H9 (cell line): ENCODE data around the gene KRTAP2-3. TPM values are rescaled to one million over a fixed set of nuclear protein-coding genes. Genes with fewer than 3 reads are reported as not detected.

ENCODE experiments used
- DNase-seq: peaks from one replicate; pipeline ENCODE4 v3.0.0-alpha.2; 2017
- H2AFZ ChIP-seq: one replicate; pipeline ENCODE4 v1.6.1; 2013; ENCODE audit warnings: mild to moderate bottlenecking, low read length, control low read depth, moderate library complexity
- H2AK5ac ChIP-seq: 2 replicates; pipeline ENCODE4 v1.6.1; 2013; ENCODE audit warnings: low read length, control low read depth, mixed read lengths; ENCODE audit not compliant: insufficient read length
- H2BK120ac ChIP-seq: one replicate; pipeline ENCODE4 v1.6.1; 2013; ENCODE audit warnings: low read depth, mild to moderate bottlenecking, low read length, control low read depth, inconsistent platforms; ENCODE audit not compliant: poor library complexity, severe bottlenecking
- H2BK12ac ChIP-seq: 2 replicates; pipeline ENCODE4 v1.6.1; 2013; ENCODE audit warnings: low read length, control low read depth, mixed read lengths, low read depth; ENCODE audit not compliant: insufficient read length
- H2BK15ac ChIP-seq: 2 replicates; pipeline ENCODE4 v1.6.1; 2013; ENCODE audit warnings: low read depth, low read length, control low read depth
- H2BK20ac ChIP-seq: one replicate; pipeline ENCODE4 v1.6.1; 2013; ENCODE audit warnings: low read depth, mild to moderate bottlenecking, low read length, control low read depth, inconsistent platforms; ENCODE audit not compliant: poor library complexity, severe bottlenecking
- H2BK5ac ChIP-seq: 2 replicates; pipeline ENCODE4 v1.6.1; 2013; ENCODE audit warnings: low read length, control low read depth, mixed read lengths; ENCODE audit not compliant: insufficient read length
- H3K14ac ChIP-seq: 2 replicates; pipeline ENCODE4 v1.6.1; 2013; ENCODE audit warnings: low read length, control low read depth; ENCODE audit not compliant: insufficient read depth
- H3K18ac ChIP-seq: 2 replicates; pipeline ENCODE4 v1.6.1; 2013; ENCODE audit warnings: low read depth, mild to moderate bottlenecking, mixed read lengths, low read length, control low read depth; ENCODE audit not compliant: insufficient read length
- H3K23ac ChIP-seq: 2 replicates; pipeline ENCODE4 v1.6.1; 2013; ENCODE audit warnings: low read length, control low read depth, mixed read lengths, low read depth; ENCODE audit not compliant: insufficient read length
- H3K23me2 ChIP-seq: 2 replicates; pipeline ENCODE4 v1.6.1; 2013; ENCODE audit warnings: low read depth, mild to moderate bottlenecking, mixed read lengths, low read length, control low read depth; ENCODE audit not compliant: insufficient read length, poor library complexity, severe bottlenecking
- H3K27ac ChIP-seq: 2 replicates; pipeline ENCODE4 v1.5.1; 2013; ENCODE audit warnings: low read length, control low read depth, mixed read lengths, low read depth; ENCODE audit not compliant: insufficient read length
- H3K27me3 ChIP-seq: 2 replicates; pipeline ENCODE4 v1.6.1; 2013; ENCODE audit warnings: low read length, control low read depth, inconsistent platforms; ENCODE audit not compliant: insufficient read depth
- H3K4ac ChIP-seq: 2 replicates; pipeline ENCODE4 v1.6.1; 2013; ENCODE audit warnings: low read depth, mild to moderate bottlenecking, control low read depth, inconsistent platforms, low read length, moderate library complexity
- H3K4me1 ChIP-seq: 2 replicates; pipeline ENCODE4 v1.6.1; 2013; ENCODE audit warnings: low read length, control low read depth, inconsistent platforms; ENCODE audit not compliant: insufficient read depth
- H3K4me2 ChIP-seq: 2 replicates; pipeline ENCODE4 v1.6.1; 2013; ENCODE audit warnings: low read length, control low read depth, mixed read lengths; ENCODE audit not compliant: insufficient read length, insufficient read depth
- H3K56ac ChIP-seq: 2 replicates; pipeline ENCODE4 v1.6.1; 2013; ENCODE audit warnings: low read depth, mild to moderate bottlenecking, mixed read lengths, low read length, control low read depth; ENCODE audit not compliant: insufficient read length
- H3K79me1 ChIP-seq: 2 replicates; pipeline ENCODE4 v1.6.1; 2013; ENCODE audit warnings: low read depth, mild to moderate bottlenecking, moderate library complexity, low read length, control low read depth, inconsistent platforms; ENCODE audit not compliant: insufficient read depth, poor library complexity, severe bottlenecking
- H3K79me2 ChIP-seq: 2 replicates; pipeline ENCODE4 v1.6.1; 2013; ENCODE audit warnings: low read length, control low read depth, inconsistent platforms; ENCODE audit not compliant: insufficient read depth
- H3K9ac ChIP-seq: 2 replicates; pipeline ENCODE4 v1.6.1; 2013; ENCODE audit warnings: low read length, control low read depth, mixed read lengths; ENCODE audit not compliant: insufficient read length; ENCODE audit errors: extremely low read depth
- H3K9me3 ChIP-seq: one replicate; pipeline ENCODE4 v1.6.1; 2013; ENCODE audit warnings: low read depth, low read length, inconsistent platforms; ENCODE audit not compliant: control insufficient read depth
- H3T11ph ChIP-seq: one replicate; pipeline ENCODE4 v1.6.1; 2013; ENCODE audit warnings: mild to moderate bottlenecking, low read length, control low read depth, inconsistent platforms
- H4K20me1 ChIP-seq: one replicate; pipeline ENCODE4 v1.6.1; 2013; ENCODE audit not compliant: control insufficient read depth, insufficient read length, insufficient read depth
- H4K5ac ChIP-seq: 2 replicates; pipeline ENCODE4 v1.6.1; 2013; ENCODE audit warnings: low read depth, mild to moderate bottlenecking, mixed read lengths, low read length, control low read depth; ENCODE audit not compliant: insufficient read length
- H4K8ac ChIP-seq: replicated peaks from 2 replicates; pipeline ENCODE4 v1.6.1; 2013; ENCODE audit warnings: low read length, control low read depth, mixed read lengths, low read depth; ENCODE audit not compliant: insufficient read length
- H4K91ac ChIP-seq: 2 replicates; pipeline ENCODE4 v1.6.1; 2013; ENCODE audit warnings: low read depth, mild to moderate bottlenecking, moderate library complexity, mixed read lengths, low read length, control low read depth; ENCODE audit not compliant: insufficient read length
- H3K27ac Mint-ChIP-seq, 3 experiments: 2 replicates in 2 of 3; 3 replicates in 1 of 3; pipeline ENCODE4 v1.8.0; 2020 to 2021; ENCODE audit warnings: mixed read lengths in 3 of 3, mild to moderate bottlenecking in 1 of 3, moderate library complexity in 1 of 3
- H3K27me3 Mint-ChIP-seq: 2 replicates; pipeline ENCODE4 v1.8.0; 2021; ENCODE audit warnings: low read depth, mild to moderate bottlenecking, moderate library complexity, mixed read lengths
- H3K36me3 Mint-ChIP-seq, 3 experiments: 2 replicates in 2 of 3; 3 replicates in 1 of 3; pipeline ENCODE4 v1.8.0; 2020 to 2021; ENCODE audit warnings: low read depth in 3 of 3, mixed read lengths in 3 of 3; ENCODE audit not compliant: insufficient read depth in 1 of 3
- H3K4me1 Mint-ChIP-seq, 2 experiments: 2 replicates each; pipeline ENCODE4 v1.8.0; 2020; ENCODE audit warnings: mixed read lengths in 2 of 2
- H3K4me3 Mint-ChIP-seq, 2 experiments: 2 replicates in 1 of 2; 3 replicates in 1 of 2; pipeline ENCODE4 v1.8.0; 2020 to 2021; ENCODE audit warnings: mild to moderate bottlenecking in 2 of 2, mixed read lengths in 2 of 2, moderate library complexity in 1 of 2
- H3K9me3 Mint-ChIP-seq, 2 experiments: 2 replicates in 1 of 2; 3 replicates in 1 of 2; pipeline ENCODE4 v1.8.0; 2020; ENCODE audit warnings: mild to moderate bottlenecking in 2 of 2, mixed read lengths in 2 of 2, moderate library complexity in 1 of 2
- total RNA-seq: library from RNA; stranded (reverse); gene quantifications from 2 replicates; pipeline ENCODE4 v1.2.1, GENCODE V29; 2021
- TF ChIP-seq, protein P1 (sequence below): fragments of 200-600 bp; sonication (generic); conservative IDR thresholded peaks from 3 replicates; pipeline ENCODE4 v1.8.0; 2021; ENCODE audit warnings: antibody characterized with exemption, mild to moderate bottlenecking

The KRTAP2-3 gene
- total RNA-seq, 1 experiment from 2014 or later, result not detected

DNA sequence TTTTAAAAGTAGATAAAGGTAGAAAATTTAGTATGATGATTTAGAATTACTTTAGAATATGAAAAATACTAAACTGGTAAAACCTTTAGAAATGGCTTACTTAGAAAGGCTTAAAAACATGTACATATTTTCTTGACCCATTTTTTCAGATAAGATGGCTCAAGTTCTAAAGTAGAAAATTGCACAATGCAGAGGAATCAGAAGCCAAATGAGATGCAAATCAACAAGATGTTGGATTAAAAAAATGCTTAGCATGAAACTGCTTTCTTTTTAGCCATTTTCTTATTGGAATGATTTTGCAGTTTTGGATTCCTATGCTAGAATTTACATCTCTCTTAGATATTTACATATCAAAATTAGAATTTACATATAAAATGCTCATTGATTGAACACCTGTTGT lies 49.5 kb downstream of the KRTAP2-3 start:
- no peaks in the 10 kb centered on the region for H3K9me3 ChIP-seq
- no peaks in the 10 kb centered on the region for H4K20me1 ChIP-seq
- no peaks in the 10 kb centered on the region for H3K79me2 ChIP-seq
- H3K27ac ChIP-seq, result no peak overlapping the region
- H2BK120ac ChIP-seq, result no peak overlapping the region
- Mint-ChIP-seq H3K36me3 (no peaks in the 10 kb centered on the region), H3K4me1 (peaks cover 17 to 19% of the 10 kb centered on the region in 2 experiments), H3K4me3 (no peak overlapping the region), H3K27me3 (no peaks in the 10 kb centered on the region), H3K9me3 (no peaks in the 10 kb centered on the region), H3K27ac (no peak overlapping the region)
- H2BK12ac ChIP-seq, result no peak overlapping the region
- no peak overlapping the region for H3T11ph ChIP-seq
- H3K23ac ChIP-seq, result no peak overlapping the region
- TF ChIP-seq, protein P1, sequence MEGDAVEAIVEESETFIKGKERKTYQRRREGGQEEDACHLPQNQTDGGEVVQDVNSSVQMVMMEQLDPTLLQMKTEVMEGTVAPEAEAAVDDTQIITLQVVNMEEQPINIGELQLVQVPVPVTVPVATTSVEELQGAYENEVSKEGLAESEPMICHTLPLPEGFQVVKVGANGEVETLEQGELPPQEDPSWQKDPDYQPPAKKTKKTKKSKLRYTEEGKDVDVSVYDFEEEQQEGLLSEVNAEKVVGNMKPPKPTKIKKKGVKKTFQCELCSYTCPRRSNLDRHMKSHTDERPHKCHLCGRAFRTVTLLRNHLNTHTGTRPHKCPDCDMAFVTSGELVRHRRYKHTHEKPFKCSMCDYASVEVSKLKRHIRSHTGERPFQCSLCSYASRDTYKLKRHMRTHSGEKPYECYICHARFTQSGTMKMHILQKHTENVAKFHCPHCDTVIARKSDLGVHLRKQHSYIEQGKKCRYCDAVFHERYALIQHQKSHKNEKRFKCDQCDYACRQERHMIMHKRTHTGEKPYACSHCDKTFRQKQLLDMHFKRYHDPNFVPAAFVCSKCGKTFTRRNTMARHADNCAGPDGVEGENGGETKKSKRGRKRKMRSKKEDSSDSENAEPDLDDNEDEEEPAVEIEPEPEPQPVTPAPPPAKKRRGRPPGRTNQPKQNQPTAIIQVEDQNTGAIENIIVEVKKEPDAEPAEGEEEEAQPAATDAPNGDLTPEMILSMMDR, result no peak
- no peak overlapping the region for H3K56ac ChIP-seq
- no peak overlapping the region for H2BK15ac ChIP-seq
- H3K4ac ChIP-seq, result no peak overlapping the region
- H3K4me2 ChIP-seq, result no peak overlapping the region
- H4K5ac ChIP-seq, result no peak overlapping the region
- no peak overlapping the region for H2AK5ac ChIP-seq
- no peak overlapping the region for H3K9ac ChIP-seq
- no peak overlapping the region for H3K14ac ChIP-seq
- no peaks in the 10 kb centered on the region; the same call in 1 of the 2 replicates for H3K4me1 ChIP-seq
- H4K91ac ChIP-seq, result no peak overlapping the region
- H2AFZ ChIP-seq, result no peak overlapping the region
- H2BK20ac ChIP-seq, result no peak overlapping the region
- H3K23me2 ChIP-seq, result no peaks in the 10 kb centered on the region
- H3K18ac ChIP-seq, result no peak overlapping the region
- H2BK5ac ChIP-seq, result no peak overlapping the region
- no peaks in the 10 kb centered on the region for H3K27me3 ChIP-seq
- DNase-seq, result no peak
- no peak overlapping the region for H4K8ac ChIP-seq
- H3K79me1 ChIP-seq, result no peaks in the 10 kb centered on the region
